Measurements from ENCODE around the gene PRKACA.

PRKACA gene

GRCh38 chr19:14093117-14093823, 24.3 kb downstream of the PRKACA start:
- DNase-seq (ENCODE audit: low read depth in 2 of 2): no peak

- DNase-seq (ENCODE audit: low read depth in 2 of 2): peak in 1 of 2 donors; percentile 26
Observed at GRCh38 chr19:14091813-14092462, 25.6 kb downstream of the PRKACA start.

GRCh38 chr19:14091081-14091812, 26.3 kb downstream of the PRKACA start:
- DNase-seq (ENCODE audit: low read depth in 2 of 2): peak in 1 of 2 donors; percentile 31

DNA sequence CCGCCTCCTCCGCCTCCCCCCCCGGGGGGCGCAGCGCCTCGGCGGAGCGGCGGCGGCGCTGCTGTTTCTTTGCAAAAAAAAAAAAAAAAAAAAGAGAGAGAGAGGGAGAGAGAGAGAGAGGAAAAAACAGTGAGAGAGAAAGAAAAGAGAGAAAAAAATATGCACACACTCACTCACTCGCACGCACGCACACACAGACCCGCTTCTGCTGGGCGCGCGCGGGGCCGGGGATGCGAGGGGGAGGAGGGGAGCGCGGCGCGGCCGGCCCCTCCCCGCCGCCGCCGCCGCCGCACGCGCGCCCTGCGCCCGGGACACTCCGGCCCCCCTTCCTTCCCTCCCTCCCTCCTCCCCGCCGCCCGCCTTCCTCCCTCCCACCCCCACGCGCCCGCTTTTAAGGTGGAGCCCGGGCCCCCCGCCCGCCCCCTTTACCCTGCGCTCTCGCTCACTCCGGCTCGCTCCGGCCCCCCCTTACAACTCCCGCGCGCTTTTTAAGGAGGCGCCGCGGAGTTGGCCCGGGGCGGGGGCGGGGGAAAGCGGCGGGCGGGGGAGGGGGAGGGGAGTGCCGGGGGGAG, 27.0 kb downstream of the PRKACA start, which contains the start of gene SAMD1:
Gene SAMD1, minus strand, starts transcription at position 243 of the 572 bp plus-strand sequence.
- DNase-seq (ENCODE audit: low read depth in 2 of 2): peak; percentile 78 to 83

GRCh38 chr19:14089662-14090508, 27.7 kb downstream of the PRKACA start:
- DNase-seq (ENCODE audit: low read depth in 2 of 2): no peak

DNA sequence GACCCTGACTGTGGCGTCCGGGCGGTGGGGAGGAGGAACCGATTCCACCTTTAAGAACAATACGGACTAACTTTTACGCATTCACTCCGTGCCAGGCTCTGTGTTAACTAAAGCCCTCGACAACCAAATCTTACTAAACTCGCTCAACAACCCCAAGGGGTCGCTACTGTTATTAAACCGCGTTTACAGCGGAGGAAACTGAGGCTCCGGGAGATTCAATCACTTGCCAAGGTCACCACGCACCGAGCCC, 28.2 kb downstream of the PRKACA start:
- DNase-seq (ENCODE audit: low read depth in 2 of 2): no peak

GRCh38 chr19:14088634-14089411, 28.7 kb downstream of the PRKACA start:
- DNase-seq (ENCODE audit: low read depth in 2 of 2): no peak

GRCh38 chr19:14086098-14086497, 31.5 kb downstream of the PRKACA start:
- no peak for DNase-seq (ENCODE audit: low read depth in 2 of 2)

GRCh38 chr19:14085309-14085995, 32.1 kb downstream of the PRKACA start, which contains the start of gene C19orf67:
Gene C19orf67, minus strand, starts transcription at chr19:14085783. Its CDS starts 156 bp downstream, at chr19:14085627.
- no peak for DNase-seq (ENCODE audit: low read depth in 2 of 2)

- no peak for DNase-seq (ENCODE audit: low read depth in 2 of 2)
Observed at GRCh38 chr19:14082675-14082960, 34.9 kb downstream of the PRKACA start.

DNA sequence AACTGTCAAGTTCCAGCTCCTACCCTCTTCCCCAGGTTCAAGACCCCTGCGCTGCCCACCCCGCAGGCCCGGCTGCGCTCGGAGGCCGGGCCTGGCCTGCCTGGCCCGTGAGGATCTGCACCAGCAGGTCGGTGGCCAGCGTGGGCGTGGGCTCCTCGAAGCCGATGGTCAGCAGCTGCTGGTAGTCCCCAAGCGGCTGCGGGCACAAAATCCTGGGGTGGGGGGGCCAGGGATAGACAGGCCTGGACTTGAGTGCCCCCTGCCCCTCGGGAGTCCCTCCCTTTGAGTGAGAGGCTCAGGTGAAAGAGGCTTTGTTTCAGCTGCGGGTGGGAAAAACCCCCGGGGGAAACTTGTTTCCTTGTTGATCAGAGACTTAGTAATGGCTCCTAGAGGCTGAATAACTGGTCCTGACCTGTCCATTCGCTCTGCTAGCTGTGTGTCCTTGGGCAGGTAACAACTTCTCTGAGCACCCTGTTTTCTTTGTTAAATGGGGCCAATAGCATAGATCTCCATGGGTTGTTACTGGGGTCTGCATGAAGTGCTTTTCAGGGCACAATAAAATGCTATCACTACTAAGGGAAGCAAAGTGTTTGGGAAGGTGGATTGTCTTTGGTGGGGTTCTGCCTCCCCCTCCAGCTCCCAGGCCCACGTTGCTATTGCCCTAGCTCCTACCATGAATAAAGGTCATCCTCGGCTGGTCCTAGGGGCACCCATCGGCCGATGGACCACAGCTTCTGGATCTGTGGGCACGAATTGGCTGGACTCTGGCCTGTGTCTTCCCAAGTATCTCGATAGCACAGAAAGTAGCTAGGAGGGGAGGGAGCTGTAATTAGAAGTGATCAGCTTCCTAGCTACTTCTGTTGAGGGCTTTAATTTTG, 35.5 kb downstream of the PRKACA start:
- no peak for DNase-seq (ENCODE audit: low read depth in 2 of 2)

DNA sequence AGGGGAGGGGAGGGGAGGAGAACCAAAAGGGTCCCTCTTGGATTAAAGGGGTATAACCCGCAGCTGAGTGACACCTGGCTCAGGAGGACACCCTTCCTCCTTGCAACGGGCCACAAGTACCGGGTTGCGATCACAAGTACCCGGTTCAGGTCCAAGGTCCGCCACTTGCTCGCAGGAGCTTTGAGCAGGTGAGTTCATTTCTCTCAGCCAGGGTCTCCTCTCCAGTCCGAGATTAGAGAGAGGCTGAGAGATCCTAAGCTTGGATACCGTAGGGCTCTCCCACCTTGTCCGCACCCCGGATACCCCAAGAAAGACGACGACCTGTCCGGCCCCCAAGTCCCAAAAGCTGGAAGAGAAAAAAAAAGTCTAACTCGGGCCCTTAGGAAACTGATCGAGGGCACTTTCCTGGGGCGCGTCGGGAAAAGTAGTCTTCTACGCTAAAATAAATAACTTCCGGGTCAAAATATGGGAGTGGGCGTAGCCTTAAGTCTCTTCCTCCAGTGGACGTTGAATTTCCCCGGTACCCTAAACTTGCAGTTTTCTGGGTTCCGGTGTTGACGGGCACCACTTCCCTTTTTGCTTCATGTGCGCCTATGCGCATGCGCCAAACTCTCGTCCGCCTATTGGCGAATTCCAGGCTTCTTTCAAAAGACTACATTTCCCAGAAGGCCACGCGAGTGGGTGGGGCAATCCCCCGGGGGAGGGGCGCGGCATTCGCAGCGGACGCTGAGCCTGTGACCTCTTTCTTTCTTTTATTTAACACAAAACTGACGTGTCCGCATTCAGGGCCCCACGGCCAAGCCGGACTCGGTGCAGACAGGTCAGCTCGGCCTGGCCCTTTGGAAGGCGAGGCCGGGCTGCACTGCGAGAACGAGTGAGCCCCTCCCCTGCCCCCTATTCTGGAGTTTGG, 36.4 kb downstream of the PRKACA start:
- peak; percentile 99 for DNase-seq (ENCODE audit: low read depth in 2 of 2)

- DNase-seq (ENCODE audit: low read depth in 2 of 2): no peak
Observed at GRCh38 chr19:14078411-14078810, 39.2 kb downstream of the PRKACA start.

DNA sequence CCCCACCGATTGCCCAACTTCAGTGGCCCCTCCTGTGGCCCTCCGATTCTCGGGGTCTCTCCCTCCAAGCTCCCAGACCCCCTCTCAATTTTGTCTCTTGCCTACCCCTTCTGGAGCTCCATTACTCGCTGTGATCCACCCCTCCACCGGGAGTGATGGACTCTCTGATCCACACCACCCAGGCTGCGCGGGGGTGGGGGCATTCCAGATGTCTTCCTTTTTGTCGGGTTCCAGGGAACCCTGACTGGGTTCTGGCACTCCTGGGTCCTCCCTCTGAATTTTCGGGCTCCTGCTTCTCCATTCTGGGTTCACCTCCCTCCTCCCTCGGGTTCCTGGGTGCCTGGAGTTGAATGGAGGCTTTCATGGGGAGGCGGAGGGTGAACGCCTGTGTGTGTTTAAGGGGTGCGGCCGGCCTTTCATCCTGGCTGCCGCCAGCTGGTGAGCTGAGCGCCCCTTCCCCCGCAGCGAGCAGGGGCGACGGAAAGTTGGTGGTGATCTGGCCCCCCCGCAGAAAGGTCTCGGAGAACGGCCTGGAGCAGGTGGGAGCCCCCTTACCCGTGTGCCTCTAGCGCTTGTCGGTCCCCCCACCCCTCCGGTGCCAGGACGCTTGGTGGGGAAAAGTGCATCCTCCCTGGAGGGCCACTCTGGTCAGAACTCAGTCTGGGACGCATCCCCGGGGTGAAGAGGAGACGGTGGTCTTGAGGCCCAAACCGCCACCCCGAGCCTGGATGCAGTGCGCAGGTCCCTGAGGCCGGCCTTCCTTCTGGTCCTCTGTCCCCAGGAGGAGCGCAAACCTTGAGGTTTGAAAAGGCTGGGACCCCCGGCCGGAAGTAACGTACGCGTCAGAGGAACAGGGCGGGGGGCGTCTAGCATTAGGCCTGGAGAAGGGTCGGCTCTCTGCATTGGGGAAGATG, 43.4 kb downstream of the PRKACA start:
- no peak for DNase-seq (ENCODE audit: low read depth in 2 of 2)

DNA sequence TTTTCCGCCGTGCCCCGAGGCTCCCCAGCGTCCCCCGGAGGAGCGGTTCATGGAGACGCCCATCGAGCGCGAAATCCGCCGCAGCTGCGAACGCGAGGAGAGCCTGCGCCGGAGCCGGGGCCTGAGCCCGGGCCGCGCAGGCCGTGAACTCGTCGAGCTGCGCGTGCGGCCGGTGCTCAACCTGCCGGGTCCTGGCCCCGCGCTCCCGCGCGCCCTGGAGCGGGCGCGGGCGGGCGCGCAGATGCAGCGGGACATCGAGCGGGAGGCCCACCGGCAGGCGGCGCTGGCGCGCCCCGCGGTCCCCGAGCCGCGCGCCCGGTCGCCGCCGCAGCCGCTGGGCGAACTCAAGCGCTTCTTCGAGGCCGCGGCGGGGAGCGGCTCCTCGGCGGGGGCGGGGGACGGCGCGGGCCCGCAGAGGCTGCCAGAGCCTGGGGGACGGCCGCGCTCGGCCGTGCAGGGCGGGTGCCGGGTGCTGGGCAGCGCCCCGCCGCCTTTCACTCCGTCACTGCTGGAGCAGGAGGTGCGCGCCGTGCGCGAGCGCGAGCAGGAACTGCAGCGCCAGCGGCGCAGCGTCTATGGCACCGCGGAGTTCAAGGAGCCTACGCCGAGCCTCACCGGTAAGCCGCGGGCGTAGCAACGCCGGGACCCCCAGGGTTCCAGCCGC, 44.2 kb downstream of the PRKACA start:
- peak in 1 of 2 donors; percentile 36 for DNase-seq (ENCODE audit: low read depth in 2 of 2)

GRCh38 chr19:14072535-14073260, 44.9 kb downstream of the PRKACA start, which contains the start of gene MISP3:
Gene MISP3, plus strand, starts transcription at chr19:14072786. Its CDS starts 524 bp downstream, at chr19:14073310.
- DNase-seq (ENCODE audit: low read depth in 2 of 2): no peak
